K562 (cell line): ENCODE measurements around the gene UCP3. TPM values are rescaled to one million over a fixed set of nuclear protein-coding genes. Genes with fewer than 3 reads are reported as not detected.

Source experiments
- ARID1B ChIP-seq: fragments of 450-650 bp; IDR thresholded peaks from 2 replicates; pipeline ENCODE4 v1.6.1; 2016; ENCODE audit warnings: antibody characterized with exemption, mild to moderate bottlenecking, inconsistent platforms
- ATF7 ChIP-seq: fragments of 450-650 bp; IDR thresholded peaks from 2 replicates; pipeline ENCODE4 v1.7.1; 2014; ENCODE audit warnings: mild to moderate bottlenecking, moderate library complexity
- CREM ChIP-seq: IDR thresholded peaks from 2 replicates; pipeline ENCODE4 v1.6.1; 2014; ENCODE audit warnings: antibody characterized with exemption, low read depth
- EP400 ChIP-seq: fragments of 450-650 bp; IDR thresholded peaks from 2 replicates; pipeline ENCODE4 v1.6.1; 2017; ENCODE audit warnings: antibody characterized with exemption, mild to moderate bottlenecking, moderate library complexity
- ETV1 ChIP-seq: fragments of 450-650 bp; conservative IDR thresholded peaks from 2 replicates; pipeline ENCODE4 v1.6.1; 2016; ENCODE audit warnings: missing genetic modification characterization, control low read depth, low read depth, missing compliant biosample characterization
- MEIS2 ChIP-seq: fragments of 450-650 bp; IDR thresholded peaks from 2 replicates; pipeline ENCODE4 v1.6.1; 2014; ENCODE audit warnings: mild to moderate bottlenecking; ENCODE audit not compliant: partially characterized antibody
- MYNN ChIP-seq, 2 experiments: sonication (generic); formaldehyde crosslinking in 1 of 2; IDR thresholded peaks; 2 replicates each; pipeline versions ENCODE4 v1.5.0 to v1.6.1; 2016 to 2020; ENCODE audit warnings: antibody characterized with exemption in 1 of 2, missing genetic modification reagents in 1 of 2
- NCOR1 ChIP-seq: fragments of 450-650 bp; IDR thresholded peaks from 2 replicates; pipeline ENCODE4 v1.6.1; 2016; ENCODE audit warnings: mild to moderate bottlenecking, moderate library complexity
- NR2C2 ChIP-seq, 2 experiments: fragments of 200-800 bp in 1 of 2; sonication (Bioruptor generic) in 1 of 2; sonication (generic) in 1 of 2; formaldehyde crosslinking in 1 of 2; IDR thresholded peaks; 2 replicates each; pipeline versions ENCODE4 v1.6.1 to v1.8.0; 2016 to 2022; ENCODE audit warnings: mild to moderate bottlenecking in 1 of 2, missing compliant biosample characterization in 1 of 2, missing genetic modification characterization in 1 of 2, missing genetic modification reagents in 1 of 2
- PHF20 ChIP-seq: fragments of 450-650 bp; IDR thresholded peaks from 2 replicates; pipeline ENCODE4 v1.6.1; 2018; ENCODE audit not compliant: partially characterized antibody
- POLR2AphosphoS5 ChIP-seq: IDR thresholded peaks from 2 replicates; pipeline ENCODE4 v1.6.1; 2011; ENCODE audit warnings: mild to moderate bottlenecking, low read depth, low read length, moderate library complexity; ENCODE audit not compliant: control insufficient read depth, insufficient read depth
- RBM39 ChIP-seq: fragments of 200-400 bp; formaldehyde crosslinking; optimal IDR thresholded peaks from 2 replicates; pipeline ENCODE3; 2018; ENCODE audit warnings: low read depth, low read length
- SMARCA4 ChIP-seq: fragments of 450-650 bp; IDR thresholded peaks from 2 replicates; pipeline ENCODE4 v1.6.1; 2016
- ZNF511 ChIP-seq: sonication (generic); formaldehyde crosslinking; IDR thresholded peaks from 2 replicates; pipeline ENCODE4 v1.8.0; 2022; ENCODE audit warnings: mild to moderate bottlenecking, missing genetic modification reagents
- ZNF592 ChIP-seq: fragments of 450-650 bp; IDR thresholded peaks from 2 replicates; pipeline ENCODE4 v1.6.1; 2017; ENCODE audit warnings: antibody characterized with exemption, mild to moderate bottlenecking
- polyA plus RNA-seq, 8 experiments: library from polyadenylated mRNA; depleted of rRNA in 4 of 8; stranded (reverse) in 5 of 8; unstranded in 3 of 8; fragments of >200 nt; fragmentation: Nextera tagmentation in 2 of 8; fragmentation: Illumina TruSeq in 1 of 8; extraction: Ambion mirVana in 2 of 8; extraction: Trizol in 1 of 8; gene quantifications; 2 replicates each; pipeline versions ENCODE4 v1.2.1 to v1.2.3, GENCODE V29; 2011 to 2014; ENCODE audit warnings: inconsistent platforms in 1 of 8, missing spikeins in 1 of 8
- total RNA-seq, 7 experiments: library from RNA; depleted of rRNA in 6 of 7; stranded (reverse); fragments of >200 nt in 6 of 7; fragmentation: Illumina TruSeq in 2 of 7; extraction: Trizol in 2 of 7; gene quantifications; 2 replicates each; pipeline versions ENCODE4 v1.2.1 to v1.2.3, GENCODE V29; 2011 to 2021; ENCODE audit warnings: low replicate concordance in 1 of 7
- TF ChIP-seq, protein P1 (sequence below): sonication (generic); formaldehyde crosslinking; IDR thresholded peaks from 2 replicates; pipeline ENCODE4 v1.8.0; 2022; ENCODE audit warnings: mild to moderate bottlenecking, missing genetic modification reagents, borderline replicate concordance
- TF ChIP-seq, protein P2 (sequence below): sonication (generic); formaldehyde crosslinking; IDR thresholded peaks from 2 replicates; pipeline ENCODE4 v1.9.0; 2022; ENCODE audit warnings: mild to moderate bottlenecking, missing genetic modification reagents

The UCP3 gene
- total and polyA plus RNA-seq, 9 of the 15 experiments (the other 6 are each of a cell fraction or from before 2014, with no cell fraction given) = 0.05 to 0.65 (median 0.25) TPM; not detected in 2

DNA sequence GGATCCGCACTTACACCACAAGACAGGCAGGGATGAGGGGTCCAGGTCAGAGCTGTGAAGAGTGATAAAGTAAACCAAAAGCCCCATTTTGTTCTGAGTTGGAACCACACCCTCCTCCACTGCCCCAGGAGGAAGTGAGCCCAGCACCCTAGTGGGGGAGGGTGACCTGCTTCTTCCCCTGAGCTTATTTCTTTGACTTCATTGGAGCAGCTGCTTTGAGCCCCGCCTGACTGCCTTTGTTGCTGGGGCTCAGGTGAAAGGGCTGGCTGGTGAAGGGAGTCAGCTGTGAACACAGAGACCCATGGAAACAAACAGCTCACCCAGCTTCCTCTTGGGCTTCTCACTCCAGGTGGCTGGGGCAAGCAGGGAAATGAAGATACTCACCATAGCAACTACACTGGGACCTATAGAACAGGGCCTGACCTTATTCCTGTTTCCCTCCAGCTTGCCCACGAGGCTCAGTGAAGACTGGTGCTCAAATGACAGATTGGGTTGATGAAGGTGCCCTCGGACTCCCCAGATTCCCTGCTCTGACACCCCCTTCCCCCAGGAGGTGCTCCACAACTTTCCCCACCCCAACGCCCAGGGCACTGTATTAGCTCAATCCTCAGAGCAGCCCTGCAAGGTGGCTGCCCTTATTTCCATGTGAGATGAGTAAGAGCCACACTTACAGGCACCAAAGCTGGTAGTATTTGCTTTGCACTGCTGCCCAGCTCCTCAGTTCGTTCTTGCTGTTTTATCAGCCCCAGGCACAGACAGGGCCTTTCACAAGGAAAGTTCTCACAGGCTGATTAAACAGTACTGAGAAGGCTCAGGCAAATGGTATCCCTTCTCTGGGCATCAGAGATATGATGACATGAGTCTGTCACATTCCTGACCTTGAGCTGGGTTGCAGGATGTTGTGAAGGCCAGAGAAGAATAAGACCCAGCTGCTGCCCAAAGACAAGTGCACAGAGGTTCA lies 28.6 kb downstream of the UCP3 start (continued):
- TF ChIP-seq RBM39 (no peak), PHF20 (no peak), MEIS2 (peak; percentile 29), SMARCA4 (0 out of 2 replicates have a peak, but pooled peaks have one; percentile 27), ZNF511 (CRISPR knock-in tag) (no peak), ZNF592 (peak; percentile 49), ETV1 (tag) (0 out of 2 replicates have a peak, but pooled peaks have one; percentile 20), CREM (peak; percentile 27; the same call in 1 of the 2 replicates), NR2C2 (CRISPR knock-in tag; IDR thresholded peaks at IDR 0.05) (no peak), NR2C2 (tag; IDR thresholded peaks at IDR 0.05) (peak; percentile 38; the same call in 1 of the 2 replicates), ARID1B (peak; percentile 39), ATF7 (peak; percentile 15; the same call in 1 of the 2 replicates), MYNN (IDR thresholded peaks at IDR 0.05) (0 out of 2 replicates have a peak, but pooled peaks have one; percentile 5), MYNN (CRISPR knock-in tag; IDR thresholded peaks at IDR 0.05) (no peak), NCOR1 (peak; percentile 62; the same call in 1 of the 2 replicates), EP400 (0 out of 2 replicates have a peak, but pooled peaks have one; percentile 22), POLR2AphosphoS5 (peak; percentile 68)
- TF ChIP-seq, protein P1, sequence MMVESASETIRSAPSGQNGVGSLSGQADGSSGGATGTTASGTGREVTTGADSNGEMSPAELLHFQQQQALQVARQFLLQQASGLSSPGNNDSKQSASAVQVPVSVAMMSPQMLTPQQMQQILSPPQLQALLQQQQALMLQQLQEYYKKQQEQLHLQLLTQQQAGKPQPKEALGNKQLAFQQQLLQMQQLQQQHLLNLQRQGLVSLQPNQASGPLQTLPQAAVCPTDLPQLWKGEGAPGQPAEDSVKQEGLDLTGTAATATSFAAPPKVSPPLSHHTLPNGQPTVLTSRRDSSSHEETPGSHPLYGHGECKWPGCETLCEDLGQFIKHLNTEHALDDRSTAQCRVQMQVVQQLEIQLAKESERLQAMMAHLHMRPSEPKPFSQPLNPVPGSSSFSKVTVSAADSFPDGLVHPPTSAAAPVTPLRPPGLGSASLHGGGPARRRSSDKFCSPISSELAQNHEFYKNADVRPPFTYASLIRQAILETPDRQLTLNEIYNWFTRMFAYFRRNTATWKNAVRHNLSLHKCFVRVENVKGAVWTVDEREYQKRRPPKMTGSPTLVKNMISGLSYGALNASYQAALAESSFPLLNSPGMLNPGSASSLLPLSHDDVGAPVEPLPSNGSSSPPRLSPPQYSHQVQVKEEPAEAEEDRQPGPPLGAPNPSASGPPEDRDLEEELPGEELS (CRISPR knock-in tag) = no peak
- TF ChIP-seq, protein P2, sequence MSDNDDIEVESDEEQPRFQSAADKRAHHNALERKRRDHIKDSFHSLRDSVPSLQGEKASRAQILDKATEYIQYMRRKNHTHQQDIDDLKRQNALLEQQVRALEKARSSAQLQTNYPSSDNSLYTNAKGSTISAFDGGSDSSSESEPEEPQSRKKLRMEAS (CRISPR knock-in tag) = 0 out of 2 replicates have a peak, but pooled peaks have one; percentile 11
